GM21723 (cell line): Measurements from ENCODE around the gene ACIN1.

ENCODE experiments used
- ATAC-seq: cut with Tn5 transposase; IDR thresholded peaks from one replicate; pipeline ENCODE4 v1.9.1; 2021; ENCODE audit warnings: mild to moderate bottlenecking, moderate library complexity; ENCODE audit not compliant: unreplicated experiment

ACIN1 gene

GRCh38 chr14:23089498-23090253 is 5.3 kb downstream of the ACIN1 start:
- ATAC-seq: no peak

GRCh38 chr14:23086565-23086964 is 8.4 kb downstream of the ACIN1 start:
- ATAC-seq: no peak

- no peak for ATAC-seq
Measured at GRCh38 chr14:23085458-23085857, 9.5 kb downstream of the ACIN1 start.

- ATAC-seq: no peak
Measured at GRCh38 chr14:23080474-23080873, 14.5 kb downstream of the ACIN1 start.

GRCh38 chr14:23079716-23080115 is 15.2 kb downstream of the ACIN1 start:
- no peak for ATAC-seq

- no peak for ATAC-seq
Measured at GRCh38 chr14:23078692-23079116, 16.2 kb downstream of the ACIN1 start.

GRCh38 chr14:23077962-23078361 is 17.0 kb downstream of the ACIN1 start:
- no peak for ATAC-seq

GRCh38 chr14:23076785-23077408 is 18.0 kb downstream of the ACIN1 start:
- ATAC-seq: no peak

GRCh38 chr14:23074906-23075305 is 20.0 kb downstream of the ACIN1 start:
- ATAC-seq: no peak

GRCh38 chr14:23071921-23072539 is 22.9 kb downstream of the ACIN1 start:
- ATAC-seq: no peak

- peak; percentile 87 for ATAC-seq
Measured at GRCh38 chr14:23071244-23071920, 23.6 kb downstream of the ACIN1 start.

- no peak for ATAC-seq
Measured at GRCh38 chr14:23070262-23071129, 24.4 kb downstream of the ACIN1 start.

GRCh38 chr14:23069413-23069806 is 25.5 kb downstream of the ACIN1 start:
- ATAC-seq: no peak

- ATAC-seq: peak; percentile 68
Measured at GRCh38 chr14:23068789-23069412, 26.0 kb downstream of the ACIN1 start.

GRCh38 chr14:23067847-23068788 is 26.8 kb downstream of the ACIN1 start:
- no peak for ATAC-seq

GRCh38 chr14:23066855-23067744 is 27.8 kb downstream of the ACIN1 start:
- ATAC-seq: no peak

- no peak for ATAC-seq
Measured at GRCh38 chr14:23066368-23066767, 28.6 kb downstream of the ACIN1 start.

GRCh38 chr14:23063601-23064000 is 31.3 kb downstream of the ACIN1 start:
- no peak for ATAC-seq
